Fibroblast of lung (primary cell): ENCODE results near the gene SNX30. TPM values are rescaled to one million over a fixed set of nuclear protein-coding genes. Genes with fewer than 3 reads are reported as not detected.

Experiments used
- DNase-seq, 2 donors: peaks; one replicate each; pipeline versions ENCODE4 v3.0.0 to v3.0.0-alpha.2; 2010; ENCODE audit warnings: low read depth in 2 of 2
- H2AFZ ChIP-seq: 2 replicates; pipeline ENCODE4 v1.5.1; 2012; ENCODE audit warnings: low read length, control low read depth, inconsistent platforms
- H3K27ac ChIP-seq: 2 replicates; pipeline ENCODE4 v1.5.1; 2011; ENCODE audit warnings: low read length, control low read depth; ENCODE audit not compliant: insufficient read depth
- H3K27me3 ChIP-seq: 2 replicates; pipeline ENCODE4 v1.5.1; 2011; ENCODE audit warnings: mild to moderate bottlenecking, low read length; ENCODE audit not compliant: control insufficient read depth, insufficient read depth
- H3K36me3 ChIP-seq: 2 replicates; pipeline ENCODE4 v1.5.1; 2011; ENCODE audit warnings: low read length; ENCODE audit not compliant: control insufficient read depth, insufficient read depth
- H3K4me1 ChIP-seq: 2 replicates; pipeline ENCODE4 v1.5.1; 2011; ENCODE audit warnings: low read length; ENCODE audit not compliant: control insufficient read depth, insufficient read depth; ENCODE audit errors: extremely low read depth
- H3K4me2 ChIP-seq: 2 replicates; pipeline ENCODE4 v1.5.1; 2011; ENCODE audit warnings: low read length, control low read depth; ENCODE audit not compliant: insufficient read depth; ENCODE audit errors: extremely low read depth
- H3K4me3 ChIP-seq, 4 experiments: fragments of 200-600 bp in 1 of 4; sonication (generic) in 1 of 4; replicated peaks in 1 of 4; 2 replicates each; pipeline ENCODE4 v1.5.1; 2011 to 2016; ENCODE audit warnings: low read length in 4 of 4, low read depth in 3 of 4, mild to moderate bottlenecking in 3 of 4, control low read depth in 2 of 4, inconsistent platforms in 1 of 4, mixed read lengths in 1 of 4; ENCODE audit not compliant: insufficient read depth in 1 of 4; ENCODE audit errors: control extremely low read depth in 1 of 4
- H3K79me2 ChIP-seq: 2 replicates; pipeline ENCODE4 v1.5.1; 2012; ENCODE audit warnings: mild to moderate bottlenecking, low read length, inconsistent platforms; ENCODE audit not compliant: control insufficient read depth, insufficient read depth
- H3K9ac ChIP-seq: 2 replicates; pipeline ENCODE4 v1.5.1; 2011; ENCODE audit warnings: mild to moderate bottlenecking, low read length, control low read depth; ENCODE audit not compliant: insufficient read depth
- H3K9me3 ChIP-seq: 2 replicates; pipeline ENCODE4 v1.5.1; 2012; ENCODE audit warnings: low read depth, low read length; ENCODE audit not compliant: control insufficient read depth, insufficient read depth
- H4K20me1 ChIP-seq: 2 replicates; pipeline ENCODE4 v1.5.1; 2011; ENCODE audit warnings: low read length; ENCODE audit not compliant: control insufficient read depth, insufficient read depth; ENCODE audit errors: extremely low read depth
- EZH2 ChIP-seq: IDR thresholded peaks from 2 replicates; pipeline ENCODE4 v1.5.1; 2012; ENCODE audit warnings: low read length, control low read depth, mild to moderate bottlenecking; ENCODE audit errors: missing control alignments
- polyA minus RNA-seq: library from RNA; depleted of rRNA, polyadenylated mRNA; stranded (reverse); fragments of >200 nt; gene quantifications from 2 replicates; pipeline ENCODE4 v1.2.3, GENCODE V29; 2011; ENCODE audit warnings: low replicate concordance
- polyA plus RNA-seq, 2 donors: library from polyadenylated mRNA; depleted of rRNA in 1 of 2; stranded (reverse) in 1 of 2; unstranded in 1 of 2; fragments of >200 nt; gene quantifications; 2 replicates each; pipeline ENCODE4 v1.2.1, GENCODE V29; 2011 to 2012; ENCODE audit warnings: missing spikeins in 1 of 2
- total RNA-seq: library from RNA; depleted of rRNA; stranded (reverse); fragments of >200 nt; gene quantifications from 2 replicates; pipeline ENCODE4 v1.2.1, GENCODE V29; 2014
- TF ChIP-seq, protein P1 (sequence below), 2 donors: IDR thresholded peaks in 1 of 2; conservative IDR thresholded peaks in 1 of 2; 1 replicate in 1 of 2; 2 replicates in 1 of 2; pipeline ENCODE4 v1.5.1; 2011 to 2012; ENCODE audit warnings: low read length in 2 of 2, control low read depth in 1 of 2, inconsistent platforms in 1 of 2, low read depth in 1 of 2, mild to moderate bottlenecking in 1 of 2

SNX30 gene, protein sequence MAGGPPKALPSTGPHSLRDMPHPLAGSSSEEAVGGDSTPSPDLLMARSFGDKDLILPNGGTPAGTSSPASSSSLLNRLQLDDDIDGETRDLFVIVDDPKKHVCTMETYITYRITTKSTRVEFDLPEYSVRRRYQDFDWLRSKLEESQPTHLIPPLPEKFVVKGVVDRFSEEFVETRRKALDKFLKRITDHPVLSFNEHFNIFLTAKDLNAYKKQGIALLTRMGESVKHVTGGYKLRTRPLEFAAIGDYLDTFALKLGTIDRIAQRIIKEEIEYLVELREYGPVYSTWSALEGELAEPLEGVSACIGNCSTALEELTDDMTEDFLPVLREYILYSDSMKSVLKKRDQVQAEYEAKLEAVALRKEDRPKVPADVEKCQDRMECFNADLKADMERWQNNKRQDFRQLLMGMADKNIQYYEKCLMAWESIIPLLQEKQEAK
- 20.3 and 20.6 TPM in 2 replicates for total RNA-seq
- polyA plus RNA-seq = 7.9 and 10.8 TPM in 2 replicates
- polyA plus RNA-seq (2012) = 7.2 and 8.3 TPM in 2 replicates
- 7.1 and 8.4 TPM in 2 replicates for polyA minus RNA-seq

DNA sequence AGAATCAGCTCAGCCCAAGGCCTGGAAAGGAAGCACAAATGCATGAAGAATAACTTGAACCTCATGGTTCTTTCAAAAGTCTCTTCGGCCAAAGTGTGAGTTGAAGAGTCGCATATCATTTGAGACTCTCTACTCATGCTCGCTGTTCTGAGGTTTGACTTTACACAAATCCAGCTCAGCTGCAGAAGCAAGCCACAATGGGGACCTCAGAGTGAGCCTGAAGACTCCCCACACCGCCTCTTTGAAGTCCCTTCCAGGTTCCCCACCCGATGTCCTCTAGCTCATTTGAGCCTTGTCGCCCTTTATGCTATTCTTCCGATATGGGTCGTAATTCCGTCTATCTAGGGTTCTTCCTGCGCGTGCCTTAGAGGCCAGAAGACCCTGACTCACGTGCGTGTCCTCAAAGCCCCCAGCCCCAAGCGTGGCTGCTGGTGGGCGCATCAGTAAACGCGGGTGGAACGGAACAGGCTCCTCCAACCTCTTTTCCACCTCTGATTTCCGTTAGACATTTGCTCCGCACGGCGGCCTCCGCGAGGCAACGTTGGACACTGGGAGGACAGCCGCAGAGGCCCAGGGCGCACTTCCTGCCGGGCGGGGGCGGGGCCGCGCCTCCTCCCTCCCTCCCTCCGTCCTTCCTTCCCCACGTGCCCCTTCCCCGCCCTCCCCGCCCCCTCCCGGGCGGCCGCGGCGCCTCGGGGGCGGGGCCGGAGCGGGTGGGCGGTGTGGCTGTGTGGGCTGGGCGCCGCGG lies at the start of gene SNX30:
Gene SNX30 (plus strand): TSS at position 745 of the 748 bp plus-strand sequence. CDS start 242 bp downstream, outside the sequence.
- H3K27ac ChIP-seq = peak within 1 kb of the TSS; percentile 71

DNA sequence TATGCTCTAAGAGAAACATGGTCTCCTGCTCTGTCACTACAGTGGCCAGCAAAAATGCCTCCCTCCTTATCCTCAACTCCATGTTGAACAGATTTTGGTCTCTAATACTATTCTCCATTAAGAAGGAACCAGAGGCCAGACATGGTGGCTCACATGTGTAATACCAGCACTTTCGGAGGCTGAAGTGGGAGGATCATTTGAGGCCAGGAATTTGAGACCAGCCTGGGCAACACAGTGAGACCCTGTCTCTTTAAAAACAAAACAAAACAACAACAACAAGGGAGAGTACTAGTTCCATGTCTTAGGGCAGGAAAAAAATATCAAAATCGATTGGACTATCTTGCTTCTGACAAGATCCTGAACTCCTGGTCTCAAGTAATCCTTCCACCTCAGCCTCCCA lies 47.3 kb upstream of the SNX30 start:
- H3K79me2 ChIP-seq = no peaks in the 10 kb centered on the region
- no peak overlapping the region for H3K9ac ChIP-seq
- no peak overlapping the region for H3K4me3 ChIP-seq
- no peak overlapping the region for H3K27ac ChIP-seq
- H4K20me1 ChIP-seq = no peaks in the 10 kb centered on the region
- no peaks in the 10 kb centered on the region for H3K27me3 ChIP-seq
- no peaks in the 10 kb centered on the region for H3K4me1 ChIP-seq
- H2AFZ ChIP-seq = no peak overlapping the region
- DNase-seq = no peak
- no peaks in the 10 kb centered on the region for H3K36me3 ChIP-seq
- no peak overlapping the region for H3K4me2 ChIP-seq
- H3K9me3 ChIP-seq = no peaks in the 10 kb centered on the region
- no peak for TF ChIP-seq EZH2
- TF ChIP-seq, protein P1, sequence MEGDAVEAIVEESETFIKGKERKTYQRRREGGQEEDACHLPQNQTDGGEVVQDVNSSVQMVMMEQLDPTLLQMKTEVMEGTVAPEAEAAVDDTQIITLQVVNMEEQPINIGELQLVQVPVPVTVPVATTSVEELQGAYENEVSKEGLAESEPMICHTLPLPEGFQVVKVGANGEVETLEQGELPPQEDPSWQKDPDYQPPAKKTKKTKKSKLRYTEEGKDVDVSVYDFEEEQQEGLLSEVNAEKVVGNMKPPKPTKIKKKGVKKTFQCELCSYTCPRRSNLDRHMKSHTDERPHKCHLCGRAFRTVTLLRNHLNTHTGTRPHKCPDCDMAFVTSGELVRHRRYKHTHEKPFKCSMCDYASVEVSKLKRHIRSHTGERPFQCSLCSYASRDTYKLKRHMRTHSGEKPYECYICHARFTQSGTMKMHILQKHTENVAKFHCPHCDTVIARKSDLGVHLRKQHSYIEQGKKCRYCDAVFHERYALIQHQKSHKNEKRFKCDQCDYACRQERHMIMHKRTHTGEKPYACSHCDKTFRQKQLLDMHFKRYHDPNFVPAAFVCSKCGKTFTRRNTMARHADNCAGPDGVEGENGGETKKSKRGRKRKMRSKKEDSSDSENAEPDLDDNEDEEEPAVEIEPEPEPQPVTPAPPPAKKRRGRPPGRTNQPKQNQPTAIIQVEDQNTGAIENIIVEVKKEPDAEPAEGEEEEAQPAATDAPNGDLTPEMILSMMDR (conservative IDR thresholded peaks at IDR 0.05 in 1 of 2, IDR thresholded peaks at IDR 0.05 in 1 of 2; ENCODE audit: low read depth in 1 of 2, low read length in 2 of 2) = no peak

More for the DNA sequence above, at the start of gene SNX30:
- H3K4me1 ChIP-seq = peaks cover 28% of the 10 kb centered on the region
- H2AFZ ChIP-seq = peak within 1 kb of the TSS; percentile 92
- TF ChIP-seq, protein P1 (conservative IDR thresholded peaks at IDR 0.05 in 1 of 2, IDR thresholded peaks at IDR 0.05 in 1 of 2; ENCODE audit: low read depth in 1 of 2, low read length in 2 of 2) = peak in 1 of 2 donors; percentile 4
- no peak for TF ChIP-seq EZH2
- no peaks in the 10 kb centered on the region for H3K36me3 ChIP-seq
- peak within 1 kb of the TSS; percentile 68 for H3K9ac ChIP-seq
- no peaks in the 10 kb centered on the region for H4K20me1 ChIP-seq
- H3K4me3 ChIP-seq = peak within 1 kb of the TSS; percentile 75 to 91 (median 84)
- H3K4me2 ChIP-seq = peak within 1 kb of the TSS; percentile 98
- no peaks in the 10 kb centered on the region for H3K27me3 ChIP-seq
- peaks cover 12% of the 10 kb centered on the region for H3K79me2 ChIP-seq
- H3K9me3 ChIP-seq = no peaks in the 10 kb centered on the region
- DNase-seq = peak; percentile 86 to 87
